WTC11 (cell line): ENCODE results near the gene AHCYL1. TPM values are rescaled to one million over a fixed set of nuclear protein-coding genes. Genes with fewer than 3 reads are reported as not detected.

Experiments
- ATAC-seq: fragments of 200-7000 bp; cut with Tn5 transposase; 2 replicates; pipeline ENCODE4 v1.10.0; 2021; ENCODE audit warnings: mild to moderate bottlenecking, moderate library complexity
- Bru-seq: library from RNA; stranded (reverse); fragments of 400-500 nt; gene quantifications from one replicate; lab custom pipeline; 2021; lab: Mats Ljungman, UMichigan
- CTCF ChIA-PET: fragments of 300-600 bp; sonication (Branson Sonifier 250); formaldehyde crosslinking; loops from one replicate; lab custom pipeline; 2021; ENCODE audit warnings: antibody characterized with exemption; lab: Charles Lee
- POLR2A ChIA-PET: fragments of 350-600 bp; sonication (Branson Sonifier 250); formaldehyde crosslinking; loops from one replicate; lab custom pipeline; 2021; ENCODE audit warnings: antibody characterized with exemption; lab: Charles Lee
- DNase-seq: peaks from one replicate; pipeline ENCODE4 v3.0.0; 2021; ENCODE audit warnings: low spot score
- H3K27ac Mint-ChIP-seq: 2 replicates; pipeline ENCODE4 v1.8.0; 2021; ENCODE audit warnings: mixed read lengths
- H3K27me3 Mint-ChIP-seq: 2 replicates; pipeline ENCODE4 v1.8.0; 2021; ENCODE audit warnings: low read depth, mild to moderate bottlenecking, moderate library complexity, mixed read lengths
- H3K36me3 Mint-ChIP-seq: 2 replicates; pipeline ENCODE4 v1.8.0; 2021; ENCODE audit warnings: mixed read lengths
- H3K4me1 Mint-ChIP-seq: 2 replicates; pipeline ENCODE4 v1.8.0; 2022; ENCODE audit warnings: mixed read lengths
- H3K4me3 Mint-ChIP-seq: 2 replicates; pipeline ENCODE4 v1.8.0; 2021; ENCODE audit warnings: mild to moderate bottlenecking, moderate library complexity, mixed read lengths
- H3K9me3 Mint-ChIP-seq: 2 replicates; pipeline ENCODE4 v1.8.0; 2021; ENCODE audit warnings: mixed read lengths
- CREB1 ChIP-seq: sonication (generic); formaldehyde crosslinking; IDR thresholded peaks from 2 replicates; pipeline ENCODE4 v1.8.0; 2023; ENCODE audit warnings: mild to moderate bottlenecking, missing genetic modification reagents
- ERG ChIP-seq: fragments of 250-450 bp; sonication (Bioruptor Pico); IDR thresholded peaks from 2 replicates; pipeline ENCODE4 v1.8.0; 2021; ENCODE audit warnings: mild to moderate bottlenecking
- FOXP1 ChIP-seq: sonication (generic); formaldehyde crosslinking; IDR thresholded peaks from 2 replicates; pipeline ENCODE4 v1.8.0; 2022; ENCODE audit warnings: missing genetic modification reagents, mild to moderate bottlenecking, moderate library complexity, borderline replicate concordance
- GABPB1 ChIP-seq: sonication (generic); formaldehyde crosslinking; IDR thresholded peaks from 2 replicates; pipeline ENCODE4 v1.8.1; 2023; ENCODE audit warnings: mild to moderate bottlenecking, missing genetic modification reagents
- GRHL2 ChIP-seq: fragments of 250-450 bp; sonication (Bioruptor Pico); IDR thresholded peaks from 2 replicates; pipeline ENCODE4 v1.8.0; 2022; ENCODE audit warnings: mild to moderate bottlenecking, moderate library complexity; ENCODE audit not compliant: insufficient replicate concordance, severe bottlenecking
- GTF2I ChIP-seq: fragments of 250-450 bp; sonication (Bioruptor Pico); conservative IDR thresholded peaks from 2 replicates; pipeline ENCODE4 v1.4.0; 2021; ENCODE audit warnings: mild to moderate bottlenecking
- HMGA2 ChIP-seq: fragments of 250-450 bp; sonication (Bioruptor Pico); IDR thresholded peaks from 2 replicates; pipeline ENCODE4 v1.4.0; 2021; ENCODE audit warnings: mild to moderate bottlenecking, moderate library complexity
- HMGXB4 ChIP-seq: sonication (generic); formaldehyde crosslinking; IDR thresholded peaks from 2 replicates; pipeline ENCODE4 v1.8.1; 2023; ENCODE audit warnings: mild to moderate bottlenecking, moderate library complexity, missing genetic modification reagents
- JUN ChIP-seq: sonication (generic); formaldehyde crosslinking; IDR thresholded peaks from 2 replicates; pipeline ENCODE4 v1.8.0; 2023; ENCODE audit warnings: mild to moderate bottlenecking, missing genetic modification reagents
- KAT7 ChIP-seq: sonication (generic); formaldehyde crosslinking; IDR thresholded peaks from 2 replicates; pipeline ENCODE4 v1.8.1; 2023; ENCODE audit warnings: missing genetic modification reagents, mild to moderate bottlenecking, borderline replicate concordance
- MAX ChIP-seq: sonication (generic); formaldehyde crosslinking; IDR thresholded peaks from 2 replicates; pipeline ENCODE4 v1.8.0; 2022; ENCODE audit warnings: mild to moderate bottlenecking, missing genetic modification reagents
- MLX ChIP-seq: sonication (generic); formaldehyde crosslinking; IDR thresholded peaks from 2 replicates; pipeline ENCODE4 v1.8.1; 2023; ENCODE audit warnings: mild to moderate bottlenecking, missing genetic modification reagents, moderate library complexity
- NFATC4 ChIP-seq: fragments of 250-450 bp; sonication (Bioruptor Pico); IDR thresholded peaks from 2 replicates; pipeline ENCODE4 v1.9.0; 2021; ENCODE audit warnings: mild to moderate bottlenecking
- NFE2L1 ChIP-seq: sonication (generic); formaldehyde crosslinking; IDR thresholded peaks from 2 replicates; pipeline ENCODE4 v1.8.1; 2023; ENCODE audit warnings: missing genetic modification reagents
- NFYB ChIP-seq: sonication (generic); formaldehyde crosslinking; conservative IDR thresholded peaks from 2 replicates; pipeline ENCODE4 v1.8.0; 2022; ENCODE audit warnings: low read depth, missing genetic modification reagents
- NR2C2 ChIP-seq: sonication (generic); formaldehyde crosslinking; IDR thresholded peaks from 2 replicates; pipeline ENCODE4 v1.8.0; 2022; ENCODE audit warnings: mild to moderate bottlenecking, missing genetic modification reagents
- NR3C1 ChIP-seq: sonication (generic); formaldehyde crosslinking; conservative IDR thresholded peaks from 2 replicates; pipeline ENCODE4 v1.8.1; 2023; ENCODE audit warnings: low read depth, mild to moderate bottlenecking, missing genetic modification reagents
- RELA ChIP-seq: sonication (generic); formaldehyde crosslinking; IDR thresholded peaks from 2 replicates; pipeline ENCODE4 v1.8.1; 2022; ENCODE audit warnings: missing genetic modification reagents, mild to moderate bottlenecking, borderline replicate concordance
- SMAD3 ChIP-seq: sonication (generic); formaldehyde crosslinking; IDR thresholded peaks from 2 replicates; pipeline ENCODE4 v1.8.0; 2022; ENCODE audit warnings: missing genetic modification reagents, mild to moderate bottlenecking, borderline replicate concordance
- SOX15 ChIP-seq: fragments of 250-450 bp; sonication (Bioruptor Pico); IDR thresholded peaks from 2 replicates; pipeline ENCODE4 v1.9.0; 2021; ENCODE audit warnings: mild to moderate bottlenecking
- SP1 ChIP-seq: sonication (generic); formaldehyde crosslinking; conservative IDR thresholded peaks from 2 replicates; pipeline ENCODE4 v1.8.1; 2022; ENCODE audit warnings: missing genetic modification reagents
- STAT6 ChIP-seq: sonication (generic); formaldehyde crosslinking; conservative IDR thresholded peaks from 2 replicates; pipeline ENCODE4 v1.8.1; 2023; ENCODE audit warnings: mild to moderate bottlenecking, low read depth, missing genetic modification reagents, moderate library complexity
- TCF7 ChIP-seq: sonication (generic); formaldehyde crosslinking; IDR thresholded peaks from 2 replicates; pipeline ENCODE4 v1.8.0; 2022; ENCODE audit warnings: mild to moderate bottlenecking, low read depth, missing genetic modification reagents, moderate library complexity
- TEAD1 ChIP-seq: sonication (generic); formaldehyde crosslinking; IDR thresholded peaks from 2 replicates; pipeline ENCODE4 v1.8.0; 2022; ENCODE audit warnings: mild to moderate bottlenecking, missing genetic modification reagents
- TEAD4 ChIP-seq: sonication (generic); formaldehyde crosslinking; IDR thresholded peaks from 2 replicates; pipeline ENCODE4 v1.8.0; 2022; ENCODE audit warnings: mild to moderate bottlenecking, missing genetic modification reagents
- ZNF121 ChIP-seq: sonication (generic); formaldehyde crosslinking; IDR thresholded peaks from 2 replicates; pipeline ENCODE4 v1.8.0; 2023; ENCODE audit warnings: missing genetic modification reagents
- ZNF232 ChIP-seq: sonication (generic); formaldehyde crosslinking; IDR thresholded peaks from 2 replicates; pipeline ENCODE4 v1.8.0; 2022; ENCODE audit warnings: mild to moderate bottlenecking, missing genetic modification reagents
- ZNF263 ChIP-seq: sonication (generic); formaldehyde crosslinking; IDR thresholded peaks from 2 replicates; pipeline ENCODE4 v1.8.1; 2022; ENCODE audit warnings: low read depth, mild to moderate bottlenecking, moderate library complexity, missing genetic modification reagents
- ZNF317 ChIP-seq: sonication (generic); formaldehyde crosslinking; IDR thresholded peaks from 2 replicates; pipeline ENCODE4 v1.8.1; 2023; ENCODE audit warnings: low read depth, mild to moderate bottlenecking, moderate library complexity, missing genetic modification reagents, borderline replicate concordance
- ZNF416 ChIP-seq: fragments of 250-450 bp; sonication (Bioruptor Pico); IDR thresholded peaks from 2 replicates; pipeline ENCODE4 v1.9.0; 2021; ENCODE audit warnings: mild to moderate bottlenecking, inconsistent platforms
- ZNF671 ChIP-seq: fragments of 250-450 bp; sonication (Bioruptor Pico); IDR thresholded peaks from 2 replicates; pipeline ENCODE4 v1.8.0; 2021; ENCODE audit warnings: mild to moderate bottlenecking
- long read RNA-seq, 3 experiments: library from RNA in 1 of 3; library from capped mRNA in 1 of 3; library from polyadenylated mRNA in 1 of 3; unstranded in 2 of 3; stranded (forward) in 1 of 3; transcript quantifications; one replicate each; pipeline ENCODE4 v2.0.0, GENCODE V29; 2021
- total RNA-seq: library from RNA; stranded (reverse); gene quantifications from 3 replicates; pipeline ENCODE4 v1.2.3, GENCODE V29; 2021

The AHCYL1 gene
- 92.1 to 99.4 TPM (median 98.6 TPM) in 3 replicates for total RNA-seq
- Bru-seq, nascent RNA: percentile 90 among the genes with signal in this experiment
- long read RNA-seq, experiment 1, full-length matches to known transcripts: 550 of 658 reads
- long read RNA-seq, experiment 1, partial matches to known transcripts: 63 of 658 reads
- long read RNA-seq, experiment 1, other reads (novel, unspliced or antisense): 45 of 658 reads
- long read RNA-seq, experiment 2, full-length matches to known transcripts: 52 of 148 reads
- long read RNA-seq, experiment 2, partial matches to known transcripts: 74 of 148 reads
- long read RNA-seq, experiment 2, other reads (novel, unspliced or antisense): 22 of 148 reads
- long read RNA-seq, experiment 3, full-length matches to known transcripts: 6 of 13 reads
- long read RNA-seq, experiment 3, partial matches to known transcripts: 4 of 13 reads
- long read RNA-seq, experiment 3, other reads (novel, unspliced or antisense): 3 of 13 reads

- no peaks in the 10 kb centered on the region for H3K9me3 Mint-ChIP-seq
- CTCF ChIA-PET: interaction anchor here (0.6 to 9.4 kb wide), 77 partner anchors 8 to 494 kb away, joined by 3 to 341 read pairs (median 7); partner anchors contain the start of genes ALX3, AMIGO1, CYB561D1 and GNAI3
- ATAC-seq: peak; percentile 93
- H3K27ac Mint-ChIP-seq: peak within 1 kb of the TSS; percentile 93
- DNase-seq: peak; percentile 99
- H3K36me3 Mint-ChIP-seq: no peaks in the 10 kb centered on the region
- POLR2A ChIA-PET: interaction anchor here (0.6 to 2.9 kb wide), 19 partner anchors 11 to 528 kb away, joined by 3 to 10 read pairs (median 5); partner anchors contain the start of genes GNAI3 and STRIP1
- H3K4me1 Mint-ChIP-seq: peaks cover 42% of the 10 kb centered on the region
- peak within 1 kb of the TSS; percentile 96 for H3K4me3 Mint-ChIP-seq
- no peaks in the 10 kb centered on the region; the same call in 1 of the 2 replicates for H3K27me3 Mint-ChIP-seq
- TF ChIP-seq TEAD1: peak; percentile 59
- peak; percentile 96 for TF ChIP-seq HMGXB4
- TF ChIP-seq STAT6 (CRISPR knock-in tag): no peak
- TF ChIP-seq KAT7: no peak
- TF ChIP-seq GRHL2 (CRISPR knock-in tag): no peak
- no peak for TF ChIP-seq ZNF121 (CRISPR knock-in tag)
- TF ChIP-seq SOX15 (CRISPR knock-in tag): no peak
- peak; percentile 51; the same call in 1 of the 2 replicates for TF ChIP-seq FOXP1
- TF ChIP-seq NFYB (CRISPR knock-in tag): no peak
- TF ChIP-seq TEAD4 (CRISPR knock-in tag): 0 out of 2 replicates have a peak, but pooled peaks have one; percentile 13
- no peak for TF ChIP-seq ERG (CRISPR knock-in tag)
- TF ChIP-seq GABPB1: peak; percentile 66; the same call in 1 of the 2 replicates
- peak; percentile 94 for TF ChIP-seq SP1 (CRISPR knock-in tag)
- TF ChIP-seq HMGA2 (CRISPR knock-in tag): no peak
- TF ChIP-seq RELA (CRISPR knock-in tag): no peak
- peak; percentile 88; the same call in 1 of the 2 replicates for TF ChIP-seq SMAD3
- TF ChIP-seq CREB1 (CRISPR knock-in tag): peak; percentile 22; the same call in 1 of the 2 replicates
- TF ChIP-seq NFATC4: 0 out of 2 replicates have a peak, but pooled peaks have one; percentile 21
- 0 out of 2 replicates have a peak, but pooled peaks have one; percentile 48 for TF ChIP-seq NR2C2 (CRISPR knock-in tag)
- TF ChIP-seq NFE2L1 (CRISPR knock-in tag): no peak
- no peak for TF ChIP-seq ZNF317 (CRISPR knock-in tag)
- peak; percentile 79 for TF ChIP-seq MAX (CRISPR knock-in tag)
- TF ChIP-seq MLX (CRISPR knock-in tag): peak; percentile 82; the same call in 1 of the 2 replicates
- 0 out of 2 replicates have a peak, but pooled peaks have one; percentile 35 for TF ChIP-seq ZNF232 (CRISPR knock-in tag)
- TF ChIP-seq GTF2I: no peak
- TF ChIP-seq ZNF416 (CRISPR knock-in tag): no peak
- no peak for TF ChIP-seq ZNF263
- TF ChIP-seq JUN (CRISPR knock-in tag): peak; percentile 52; the same call in 1 of the 2 replicates
- TF ChIP-seq TCF7 (CRISPR knock-in tag): no peak
- no peak for TF ChIP-seq ZNF671 (CRISPR knock-in tag)
- no peak for TF ChIP-seq NR3C1 (CRISPR knock-in tag)
Measured at GRCh38 chr1:109984456-109985246, at the start of gene AHCYL1. Gene AHCYL1, plus strand, starts transcription at chr1:109984765. Its CDS starts 288 bp downstream, at chr1:109985053.
